ENCODE data around the gene PCCA.

The PCCA gene

GRCh38 chr13:100244431-100244830, 155.5 kb downstream of the PCCA start:
- H3K27me3 ChIP-seq (ENCODE audit: control insufficient read depth in 1 of 2, insufficient read depth in 2 of 2, low read length in 2 of 2): no peaks in the 10 kb centered on the region
- no peak overlapping the region for H3K4me3 ChIP-seq (ENCODE audit: low read length in 2 of 2)
- no peak overlapping the region for H3K27ac ChIP-seq (ENCODE audit: low read length)
- H3K9me3 ChIP-seq (ENCODE audit: control insufficient read depth in 2 of 2, low read length in 2 of 2): no peaks in the 10 kb centered on the region
- no peaks in the 10 kb centered on the region for H3K36me3 ChIP-seq (ENCODE audit: control insufficient read depth in 2 of 2, insufficient read depth in 2 of 2, low read length in 2 of 2)
- no peaks in the 10 kb centered on the region for H3K4me1 ChIP-seq (ENCODE audit: control insufficient read depth, insufficient read depth, low read length)
- H3K9ac ChIP-seq (ENCODE audit: low read length in 2 of 2): no peak overlapping the region

GRCh38 chr13:100245104-100245503, 156.2 kb downstream of the PCCA start:
- Histone ChIP-seq H3K4me1 (ENCODE audit: control insufficient read depth, insufficient read depth, low read length) (no peaks in the 10 kb centered on the region), H3K27me3 (ENCODE audit: control insufficient read depth in 1 of 2, insufficient read depth in 2 of 2, low read length in 2 of 2) (no peaks in the 10 kb centered on the region), H3K27ac (ENCODE audit: low read length) (no peak overlapping the region), H3K4me3 (ENCODE audit: low read length in 2 of 2) (no peak overlapping the region), H3K36me3 (ENCODE audit: control insufficient read depth in 2 of 2, insufficient read depth in 2 of 2, low read length in 2 of 2) (no peaks in the 10 kb centered on the region), H3K9me3 (ENCODE audit: control insufficient read depth in 2 of 2, low read length in 2 of 2) (no peaks in the 10 kb centered on the region), H3K9ac (ENCODE audit: low read length in 2 of 2) (no peak overlapping the region)

- H3K9me3 ChIP-seq (ENCODE audit: control insufficient read depth in 2 of 2, low read length in 2 of 2): peaks cover 0 to 3% of the 10 kb centered on the region in 2 donors
- H3K4me1 ChIP-seq (ENCODE audit: control insufficient read depth, insufficient read depth, low read length): no peaks in the 10 kb centered on the region
- no peak overlapping the region for H3K9ac ChIP-seq (ENCODE audit: low read length in 2 of 2)
- H3K27me3 ChIP-seq (ENCODE audit: control insufficient read depth in 1 of 2, insufficient read depth in 2 of 2, low read length in 2 of 2): no peaks in the 10 kb centered on the region
- no peak overlapping the region for H3K27ac ChIP-seq (ENCODE audit: low read length)
- no peaks in the 10 kb centered on the region for H3K36me3 ChIP-seq (ENCODE audit: control insufficient read depth in 2 of 2, insufficient read depth in 2 of 2, low read length in 2 of 2)
- H3K4me3 ChIP-seq (ENCODE audit: low read length in 2 of 2): no peak overlapping the region
Measured at GRCh38 chr13:100247937-100248336, 159.0 kb downstream of the PCCA start.

- H3K4me3 ChIP-seq (ENCODE audit: low read length in 2 of 2): no peak overlapping the region
- H3K27ac ChIP-seq (ENCODE audit: low read length): no peak overlapping the region
- H3K9me3 ChIP-seq (ENCODE audit: control insufficient read depth in 2 of 2, low read length in 2 of 2): peaks cover 0 to 3% of the 10 kb centered on the region in 2 donors
- H3K27me3 ChIP-seq (ENCODE audit: control insufficient read depth in 1 of 2, insufficient read depth in 2 of 2, low read length in 2 of 2): no peaks in the 10 kb centered on the region
- H3K9ac ChIP-seq (ENCODE audit: low read length in 2 of 2): no peak overlapping the region
- H3K4me1 ChIP-seq (ENCODE audit: control insufficient read depth, insufficient read depth, low read length): no peaks in the 10 kb centered on the region
- H3K36me3 ChIP-seq (ENCODE audit: control insufficient read depth in 2 of 2, insufficient read depth in 2 of 2, low read length in 2 of 2): no peaks in the 10 kb centered on the region
Measured at GRCh38 chr13:100254002-100254401, 165.1 kb downstream of the PCCA start.

GRCh38 chr13:100262404-100262803, 173.5 kb downstream of the PCCA start:
- Histone ChIP-seq H3K9me3 (ENCODE audit: control insufficient read depth in 2 of 2, low read length in 2 of 2) (no peaks in the 10 kb centered on the region), H3K27me3 (ENCODE audit: control insufficient read depth in 1 of 2, insufficient read depth in 2 of 2, low read length in 2 of 2) (no peaks in the 10 kb centered on the region), H3K4me1 (ENCODE audit: control insufficient read depth, insufficient read depth, low read length) (no peaks in the 10 kb centered on the region), H3K4me3 (ENCODE audit: low read length in 2 of 2) (no peak overlapping the region), H3K9ac (ENCODE audit: low read length in 2 of 2) (no peak overlapping the region), H3K36me3 (ENCODE audit: control insufficient read depth in 2 of 2, insufficient read depth in 2 of 2, low read length in 2 of 2) (no peaks in the 10 kb centered on the region), H3K27ac (ENCODE audit: low read length) (no peak overlapping the region)

- no peaks in the 10 kb centered on the region for H3K27me3 ChIP-seq (ENCODE audit: control insufficient read depth in 1 of 2, insufficient read depth in 2 of 2, low read length in 2 of 2)
- no peak overlapping the region for H3K27ac ChIP-seq (ENCODE audit: low read length)
- H3K4me1 ChIP-seq (ENCODE audit: control insufficient read depth, insufficient read depth, low read length): no peaks in the 10 kb centered on the region
- no peak overlapping the region for H3K4me3 ChIP-seq (ENCODE audit: low read length in 2 of 2)
- H3K9ac ChIP-seq (ENCODE audit: low read length in 2 of 2): no peak overlapping the region
- peaks cover 2 to 3% of the 10 kb centered on the region in 2 donors for H3K36me3 ChIP-seq (ENCODE audit: control insufficient read depth in 2 of 2, insufficient read depth in 2 of 2, low read length in 2 of 2)
- no peaks in the 10 kb centered on the region for H3K9me3 ChIP-seq (ENCODE audit: control insufficient read depth in 2 of 2, low read length in 2 of 2)
Measured at GRCh38 chr13:100266026-100266425, 177.1 kb downstream of the PCCA start.

- no peaks in the 10 kb centered on the region for H3K4me1 ChIP-seq (ENCODE audit: control insufficient read depth, insufficient read depth, low read length)
- no peaks in the 10 kb centered on the region for H3K9me3 ChIP-seq (ENCODE audit: control insufficient read depth in 2 of 2, low read length in 2 of 2)
- H3K4me3 ChIP-seq (ENCODE audit: low read length in 2 of 2): no peak overlapping the region
- H3K27me3 ChIP-seq (ENCODE audit: control insufficient read depth in 1 of 2, insufficient read depth in 2 of 2, low read length in 2 of 2): no peaks in the 10 kb centered on the region
- H3K36me3 ChIP-seq (ENCODE audit: control insufficient read depth in 2 of 2, insufficient read depth in 2 of 2, low read length in 2 of 2): peaks cover 5 to 6% of the 10 kb centered on the region in 2 donors
- no peak overlapping the region for H3K9ac ChIP-seq (ENCODE audit: low read length in 2 of 2)
- no peak overlapping the region for H3K27ac ChIP-seq (ENCODE audit: low read length)
Measured at GRCh38 chr13:100269837-100270236, 180.9 kb downstream of the PCCA start.

GRCh38 chr13:100273138-100273537, 184.2 kb downstream of the PCCA start:
- H3K4me1 ChIP-seq (ENCODE audit: control insufficient read depth, insufficient read depth, low read length): no peaks in the 10 kb centered on the region

GRCh38 chr13:100273552-100273951, 184.7 kb downstream of the PCCA start:
- Histone ChIP-seq H3K9ac (ENCODE audit: low read length in 2 of 2) (no peak overlapping the region), H3K9me3 (ENCODE audit: control insufficient read depth in 2 of 2, low read length in 2 of 2) (no peaks in the 10 kb centered on the region), H3K4me1 (ENCODE audit: control insufficient read depth, insufficient read depth, low read length) (no peaks in the 10 kb centered on the region), H3K36me3 (ENCODE audit: control insufficient read depth in 2 of 2, insufficient read depth in 2 of 2, low read length in 2 of 2) (peaks cover 7 to 8% of the 10 kb centered on the region in 2 donors), H3K27me3 (ENCODE audit: control insufficient read depth in 1 of 2, insufficient read depth in 2 of 2, low read length in 2 of 2) (no peaks in the 10 kb centered on the region), H3K4me3 (ENCODE audit: low read length in 2 of 2) (no peak overlapping the region), H3K27ac (ENCODE audit: low read length) (no peak overlapping the region)

More at GRCh38 chr13:100273138-100273537, 184.2 kb downstream of the PCCA start:
- Histone ChIP-seq H3K36me3 (ENCODE audit: control insufficient read depth in 2 of 2, insufficient read depth in 2 of 2, low read length in 2 of 2) (peaks cover 8% of the 10 kb centered on the region in 2 donors), H3K9ac (ENCODE audit: low read length in 2 of 2) (no peak overlapping the region), H3K9me3 (ENCODE audit: control insufficient read depth in 2 of 2, low read length in 2 of 2) (no peaks in the 10 kb centered on the region), H3K27ac (ENCODE audit: low read length) (no peak overlapping the region), H3K4me3 (ENCODE audit: low read length in 2 of 2) (no peak overlapping the region), H3K27me3 (ENCODE audit: control insufficient read depth in 1 of 2, insufficient read depth in 2 of 2, low read length in 2 of 2) (no peaks in the 10 kb centered on the region)

GRCh38 chr13:100274942-100275506, 186.1 kb downstream of the PCCA start:
- Histone ChIP-seq H3K9me3 (ENCODE audit: control insufficient read depth in 2 of 2, low read length in 2 of 2) (no peaks in the 10 kb centered on the region), H3K9ac (ENCODE audit: low read length in 2 of 2) (no peak overlapping the region), H3K36me3 (ENCODE audit: control insufficient read depth in 2 of 2, insufficient read depth in 2 of 2, low read length in 2 of 2) (peaks cover 5 to 8% of the 10 kb centered on the region in 2 donors), H3K4me1 (ENCODE audit: control insufficient read depth, insufficient read depth, low read length) (no peaks in the 10 kb centered on the region), H3K27ac (ENCODE audit: low read length) (no peak overlapping the region), H3K27me3 (ENCODE audit: control insufficient read depth in 1 of 2, insufficient read depth in 2 of 2, low read length in 2 of 2) (no peaks in the 10 kb centered on the region), H3K4me3 (ENCODE audit: low read length in 2 of 2) (no peak overlapping the region)

- no peaks in the 10 kb centered on the region for H3K27me3 ChIP-seq (ENCODE audit: control insufficient read depth in 1 of 2, insufficient read depth in 2 of 2, low read length in 2 of 2)
- no peak overlapping the region for H3K9ac ChIP-seq (ENCODE audit: low read length in 2 of 2)
- peaks cover 11 to 12% of the 10 kb centered on the region in 2 donors for H3K36me3 ChIP-seq (ENCODE audit: control insufficient read depth in 2 of 2, insufficient read depth in 2 of 2, low read length in 2 of 2)
- no peaks in the 10 kb centered on the region for H3K9me3 ChIP-seq (ENCODE audit: control insufficient read depth in 2 of 2, low read length in 2 of 2)
- H3K4me1 ChIP-seq (ENCODE audit: control insufficient read depth, insufficient read depth, low read length): no peaks in the 10 kb centered on the region
- no peak overlapping the region for H3K4me3 ChIP-seq (ENCODE audit: low read length in 2 of 2)
- H3K27ac ChIP-seq (ENCODE audit: low read length): no peak overlapping the region
Measured at GRCh38 chr13:100275746-100276145, 186.9 kb downstream of the PCCA start.

Measured in stomach smooth muscle (tissue), 2 donors.